ENCODE measurements around the gene DPP9. TPM values are rescaled to one million over a fixed set of nuclear protein-coding genes. Genes with fewer than 3 reads are reported as not detected.
A peak's percentile ranks its signal among the peaks of the same experiment; 100 is the strongest.

DPP9 gene
- total and polyA plus RNA-seq, 2 of the 13 experiments (the other 11 are each of a cell fraction or from before 2014, with no cell fraction given) = 8.4 to 25.8 TPM

DNA sequence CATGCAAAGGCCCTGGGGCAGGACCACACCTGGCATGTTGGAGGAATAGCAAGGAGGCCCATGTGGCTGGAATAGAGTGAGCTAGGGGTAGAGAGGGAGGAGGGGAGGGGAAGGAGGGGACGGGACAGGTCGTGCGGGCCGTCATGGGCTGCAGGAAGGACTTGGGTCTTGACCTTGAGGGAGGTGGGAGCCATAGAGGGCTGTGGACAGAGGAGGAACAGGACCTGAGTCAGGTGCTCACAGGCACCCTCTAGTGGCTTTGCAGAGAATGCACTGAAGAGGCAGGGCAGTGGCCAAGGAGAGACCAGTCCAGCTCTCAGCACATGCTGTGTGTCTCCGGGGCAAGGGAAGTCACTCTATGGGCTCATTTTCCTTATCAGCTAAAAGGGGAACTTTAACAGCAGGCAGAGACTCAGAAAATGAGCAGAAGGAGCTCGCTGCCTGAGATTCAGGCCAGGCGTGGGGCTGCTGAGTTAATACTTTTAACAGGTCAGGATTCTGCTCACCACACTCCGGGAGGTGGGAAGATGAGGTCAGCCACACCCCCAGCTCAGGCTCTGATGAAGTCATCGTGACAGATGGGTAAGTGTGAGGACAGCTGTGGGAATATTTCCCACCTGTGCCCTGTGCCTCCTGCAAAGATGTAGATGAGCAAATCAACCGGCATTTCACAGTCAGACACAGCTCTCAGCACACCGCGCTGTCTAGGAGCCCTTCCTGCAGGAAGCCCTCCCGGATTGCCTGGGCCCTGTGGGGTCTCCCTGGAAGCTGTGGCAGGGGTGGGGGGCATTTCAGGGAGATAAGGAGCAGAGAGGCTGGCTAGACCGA is 90.3 kb downstream of the DPP9 start (continued):
- TF ChIP-seq, protein P1, sequence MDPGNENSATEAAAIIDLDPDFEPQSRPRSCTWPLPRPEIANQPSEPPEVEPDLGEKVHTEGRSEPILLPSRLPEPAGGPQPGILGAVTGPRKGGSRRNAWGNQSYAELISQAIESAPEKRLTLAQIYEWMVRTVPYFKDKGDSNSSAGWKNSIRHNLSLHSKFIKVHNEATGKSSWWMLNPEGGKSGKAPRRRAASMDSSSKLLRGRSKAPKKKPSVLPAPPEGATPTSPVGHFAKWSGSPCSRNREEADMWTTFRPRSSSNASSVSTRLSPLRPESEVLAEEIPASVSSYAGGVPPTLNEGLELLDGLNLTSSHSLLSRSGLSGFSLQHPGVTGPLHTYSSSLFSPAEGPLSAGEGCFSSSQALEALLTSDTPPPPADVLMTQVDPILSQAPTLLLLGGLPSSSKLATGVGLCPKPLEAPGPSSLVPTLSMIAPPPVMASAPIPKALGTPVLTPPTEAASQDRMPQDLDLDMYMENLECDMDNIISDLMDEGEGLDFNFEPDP (CRISPR knock-in tag; conservative IDR thresholded peaks at IDR 0.05) = no peak
- TF ChIP-seq ZNF629 (CRISPR knock-in tag; conservative IDR thresholded peaks at IDR 0.05) (0 out of 2 replicates have a peak, but pooled peaks have one; percentile 17), ZNF703 (CRISPR knock-in tag; IDR thresholded peaks at IDR 0.05; ENCODE audit: borderline replicate concordance) (no peak), ATAD3A (CRISPR knock-in tag; IDR thresholded peaks at IDR 0.05) (no peak), ZNF550 (CRISPR knock-in tag; IDR thresholded peaks at IDR 0.05; ENCODE audit: borderline replicate concordance) (no peak), CCDC6 (CRISPR knock-in tag; IDR thresholded peaks at IDR 0.05) (no peak), ZNF136 (CRISPR knock-in tag; IDR thresholded peaks at IDR 0.05; ENCODE audit: low read depth) (no peak), NCOA5 (CRISPR knock-in tag; IDR thresholded peaks at IDR 0.05) (no peak), ZNF138 (CRISPR knock-in tag; IDR thresholded peaks at IDR 0.05; ENCODE audit: low read depth) (no peak), PCBP1 (IDR thresholded peaks at IDR 0.05; ENCODE audit: borderline replicate concordance, low read depth, low read length) (peak; percentile 48; the same call in 1 of the 2 replicates), ZNF772 (CRISPR knock-in tag; IDR thresholded peaks at IDR 0.05) (0 out of 2 replicates have a peak, but pooled peaks have one; percentile 9), STAT5B (CRISPR knock-in tag; IDR thresholded peaks at IDR 0.05) (no peak), IKZF4 (CRISPR knock-in tag; IDR thresholded peaks at IDR 0.05; ENCODE audit: borderline replicate concordance, low read depth, not compliant biosample characterization) (no peak), RFXAP (CRISPR knock-in tag; IDR thresholded peaks at IDR 0.05; ENCODE audit: borderline replicate concordance) (no peak), PITX1 (CRISPR knock-in tag; IDR thresholded peaks at IDR 0.05) (no peak)
- TF ChIP-seq, protein P2, sequence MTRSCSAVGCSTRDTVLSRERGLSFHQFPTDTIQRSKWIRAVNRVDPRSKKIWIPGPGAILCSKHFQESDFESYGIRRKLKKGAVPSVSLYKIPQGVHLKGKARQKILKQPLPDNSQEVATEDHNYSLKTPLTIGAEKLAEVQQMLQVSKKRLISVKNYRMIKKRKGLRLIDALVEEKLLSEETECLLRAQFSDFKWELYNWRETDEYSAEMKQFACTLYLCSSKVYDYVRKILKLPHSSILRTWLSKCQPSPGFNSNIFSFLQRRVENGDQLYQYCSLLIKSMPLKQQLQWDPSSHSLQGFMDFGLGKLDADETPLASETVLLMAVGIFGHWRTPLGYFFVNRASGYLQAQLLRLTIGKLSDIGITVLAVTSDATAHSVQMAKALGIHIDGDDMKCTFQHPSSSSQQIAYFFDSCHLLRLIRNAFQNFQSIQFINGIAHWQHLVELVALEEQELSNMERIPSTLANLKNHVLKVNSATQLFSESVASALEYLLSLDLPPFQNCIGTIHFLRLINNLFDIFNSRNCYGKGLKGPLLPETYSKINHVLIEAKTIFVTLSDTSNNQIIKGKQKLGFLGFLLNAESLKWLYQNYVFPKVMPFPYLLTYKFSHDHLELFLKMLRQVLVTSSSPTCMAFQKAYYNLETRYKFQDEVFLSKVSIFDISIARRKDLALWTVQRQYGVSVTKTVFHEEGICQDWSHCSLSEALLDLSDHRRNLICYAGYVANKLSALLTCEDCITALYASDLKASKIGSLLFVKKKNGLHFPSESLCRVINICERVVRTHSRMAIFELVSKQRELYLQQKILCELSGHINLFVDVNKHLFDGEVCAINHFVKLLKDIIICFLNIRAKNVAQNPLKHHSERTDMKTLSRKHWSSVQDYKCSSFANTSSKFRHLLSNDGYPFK (CRISPR knock-in tag; IDR thresholded peaks at IDR 0.05; ENCODE audit: borderline replicate concordance) = 0 out of 2 replicates have a peak, but pooled peaks have one; percentile 17
- TF ChIP-seq, protein P3, sequence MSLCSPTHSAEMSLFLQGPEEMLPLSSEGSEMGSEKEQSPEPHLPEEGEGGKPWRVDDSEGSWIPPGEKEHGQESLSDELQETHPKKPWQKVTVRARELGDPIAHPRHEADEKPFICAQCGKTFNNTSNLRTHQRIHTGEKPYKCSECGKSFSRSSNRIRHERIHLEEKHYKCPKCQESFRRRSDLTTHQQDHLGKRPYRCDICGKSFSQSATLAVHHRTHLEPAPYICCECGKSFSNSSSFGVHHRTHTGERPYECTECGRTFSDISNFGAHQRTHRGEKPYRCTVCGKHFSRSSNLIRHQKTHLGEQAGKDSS (CRISPR knock-in tag; IDR thresholded peaks at IDR 0.05; ENCODE audit: borderline replicate concordance, low read depth) = no peak
- TF ChIP-seq, protein P4, sequence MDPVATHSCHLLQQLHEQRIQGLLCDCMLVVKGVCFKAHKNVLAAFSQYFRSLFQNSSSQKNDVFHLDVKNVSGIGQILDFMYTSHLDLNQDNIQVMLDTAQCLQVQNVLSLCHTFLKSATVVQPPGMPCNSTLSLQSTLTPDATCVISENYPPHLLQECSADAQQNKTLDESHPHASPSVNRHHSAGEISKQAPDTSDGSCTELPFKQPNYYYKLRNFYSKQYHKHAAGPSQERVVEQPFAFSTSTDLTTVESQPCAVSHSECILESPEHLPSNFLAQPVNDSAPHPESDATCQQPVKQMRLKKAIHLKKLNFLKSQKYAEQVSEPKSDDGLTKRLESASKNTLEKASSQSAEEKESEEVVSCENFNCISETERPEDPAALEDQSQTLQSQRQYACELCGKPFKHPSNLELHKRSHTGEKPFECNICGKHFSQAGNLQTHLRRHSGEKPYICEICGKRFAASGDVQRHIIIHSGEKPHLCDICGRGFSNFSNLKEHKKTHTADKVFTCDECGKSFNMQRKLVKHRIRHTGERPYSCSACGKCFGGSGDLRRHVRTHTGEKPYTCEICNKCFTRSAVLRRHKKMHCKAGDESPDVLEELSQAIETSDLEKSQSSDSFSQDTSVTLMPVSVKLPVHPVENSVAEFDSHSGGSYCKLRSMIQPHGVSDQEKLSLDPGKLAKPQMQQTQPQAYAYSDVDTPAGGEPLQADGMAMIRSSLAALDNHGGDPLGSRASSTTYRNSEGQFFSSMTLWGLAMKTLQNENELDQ (CRISPR knock-in tag; IDR thresholded peaks at IDR 0.05; ENCODE audit: borderline replicate concordance) = no peak
